HUES6 (cell line): Measurements from ENCODE around the gene HSPB2.
"Not testable (repeated sequence)": the region's sequence is repeated elsewhere in the genome, so short reads cannot be mapped to it uniquely, and the experiment has no call there.

Experiments used
- H3K27ac ChIP-seq: 2 replicates; pipeline ENCODE4 v1.7.0; 2013; ENCODE audit warnings: low read depth, mild to moderate bottlenecking, low read length, inconsistent platforms
- H3K27me3 ChIP-seq: 2 replicates; pipeline ENCODE4 v1.6.1; 2013; ENCODE audit warnings: low read length; ENCODE audit not compliant: control insufficient read depth, insufficient read depth
- H3K36me3 ChIP-seq: 2 replicates; pipeline ENCODE4 v1.6.1; 2013; ENCODE audit warnings: low read length; ENCODE audit not compliant: control insufficient read depth, insufficient read depth
- H3K4me1 ChIP-seq: 2 replicates; pipeline ENCODE4 v1.6.1; 2013; ENCODE audit warnings: low read length; ENCODE audit not compliant: control insufficient read depth, insufficient read depth
- H3K4me3 ChIP-seq: 2 replicates; pipeline ENCODE4 v1.5.1; 2013; ENCODE audit warnings: low read depth, low read length
- H3K9ac ChIP-seq: one replicate; pipeline ENCODE4 v1.6.1; 2013; ENCODE audit warnings: mild to moderate bottlenecking, low read length
- H3K9me3 ChIP-seq: 2 replicates; pipeline ENCODE4 v1.6.1; 2013; ENCODE audit warnings: low read depth, low read length; ENCODE audit not compliant: control insufficient read depth, insufficient read depth

Gene HSPB2

DNA sequence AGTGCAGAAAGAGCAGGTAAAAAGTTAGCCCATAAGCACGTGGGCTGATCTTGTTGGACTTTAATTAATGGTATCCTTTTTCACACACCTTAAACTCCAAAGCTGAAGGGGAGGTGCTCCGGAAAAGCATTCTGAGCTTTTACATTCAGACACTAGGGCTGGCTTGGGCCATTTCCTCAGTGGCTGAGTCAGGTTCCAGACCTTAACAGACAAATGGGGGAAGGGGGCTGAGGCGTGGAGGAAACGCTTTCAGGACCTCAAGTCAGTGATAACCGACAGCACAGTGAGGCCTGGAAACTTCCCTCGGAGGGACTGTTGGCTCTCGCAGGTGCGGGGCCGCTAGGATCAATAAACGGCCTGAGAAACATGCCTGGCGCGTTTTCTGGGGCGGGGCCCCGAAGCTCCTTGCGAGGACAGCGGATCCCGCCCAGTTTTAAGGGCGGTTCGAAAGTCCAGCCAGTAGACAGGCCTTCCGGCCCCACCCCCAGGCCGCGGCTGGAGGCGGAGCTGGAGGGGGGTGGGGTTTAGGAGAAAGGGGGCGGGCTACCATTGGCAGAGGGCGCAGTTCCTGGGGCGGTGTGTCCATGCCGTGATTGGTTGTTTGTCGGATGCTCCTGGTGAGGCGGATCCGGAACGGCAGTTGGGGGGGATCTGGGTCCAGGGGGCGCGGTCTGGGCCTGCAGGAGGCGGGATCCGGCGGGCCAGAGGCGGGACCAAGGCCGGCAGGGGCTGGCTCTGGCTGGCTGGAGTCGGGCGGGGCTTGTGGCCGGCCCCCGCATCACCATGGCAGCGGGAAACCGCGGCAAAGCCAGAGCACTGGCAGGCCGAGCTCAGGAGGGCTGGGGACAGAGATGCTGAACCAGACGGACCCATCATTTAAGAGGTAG is 14.2 kb downstream of the HSPB2 start:
- 0 out of 2 replicates have a peak overlapping the region, but pooled peaks have one; percentile 10 for H3K27ac ChIP-seq
- H3K9me3 ChIP-seq: no peaks in the 10 kb centered on the region
- H3K9ac ChIP-seq: peak overlapping the region; percentile 49
- H3K4me3 ChIP-seq: peak overlapping the region; percentile 61
- H3K36me3 ChIP-seq: no peaks in the 10 kb centered on the region
- peaks cover 19% of the 10 kb centered on the region for H3K4me1 ChIP-seq
- H3K27me3 ChIP-seq: no peaks in the 10 kb centered on the region

DNA sequence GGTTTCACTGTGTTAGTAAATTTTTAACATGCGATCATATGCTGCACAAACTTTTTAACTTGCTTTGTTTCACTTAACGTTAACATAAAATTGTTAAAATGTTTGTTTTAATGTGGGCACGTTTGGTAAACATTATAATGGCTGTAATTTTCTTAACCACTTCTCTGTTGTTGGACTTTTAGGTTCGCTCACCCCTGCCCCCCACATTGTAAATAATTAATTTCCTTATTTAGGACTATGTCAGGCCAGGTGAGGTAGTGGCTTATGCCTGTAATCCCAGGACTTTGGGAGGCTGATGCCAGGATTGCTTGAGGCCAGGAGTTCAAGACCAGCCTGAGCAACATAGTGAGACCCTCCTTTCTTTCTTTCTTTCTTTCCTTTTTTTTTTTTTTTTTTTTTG is 17.9 kb downstream of the HSPB2 start:
- H3K27me3 ChIP-seq: no peaks in the 10 kb centered on the region
- no peak overlapping the region for H3K9ac ChIP-seq
- H3K4me1 ChIP-seq: peaks cover 14% of the 10 kb centered on the region
- no peaks in the 10 kb centered on the region for H3K36me3 ChIP-seq
- no peak overlapping the region for H3K4me3 ChIP-seq
- H3K27ac ChIP-seq: no peak overlapping the region
- no peaks in the 10 kb centered on the region for H3K9me3 ChIP-seq

GRCh38 chr11:111932611-111932950 is 20.0 kb downstream of the HSPB2 start:
- H3K4me1 ChIP-seq: peaks cover 13% of the 10 kb centered on the region
- H3K36me3 ChIP-seq: no peaks in the 10 kb centered on the region
- H3K27ac ChIP-seq: no peak overlapping the region
- no peaks in the 10 kb centered on the region for H3K27me3 ChIP-seq
- H3K9ac ChIP-seq: no peak overlapping the region
- no peaks in the 10 kb centered on the region for H3K9me3 ChIP-seq
- H3K4me3 ChIP-seq: no peak overlapping the region

- not testable (repeated sequence) for H3K9ac ChIP-seq, H3K27ac ChIP-seq
- H3K4me1 ChIP-seq: peaks cover 19% of the 10 kb centered on the region
Observed at GRCh38 chr11:111933176-111933575, 20.6 kb downstream of the HSPB2 start.

DNA sequence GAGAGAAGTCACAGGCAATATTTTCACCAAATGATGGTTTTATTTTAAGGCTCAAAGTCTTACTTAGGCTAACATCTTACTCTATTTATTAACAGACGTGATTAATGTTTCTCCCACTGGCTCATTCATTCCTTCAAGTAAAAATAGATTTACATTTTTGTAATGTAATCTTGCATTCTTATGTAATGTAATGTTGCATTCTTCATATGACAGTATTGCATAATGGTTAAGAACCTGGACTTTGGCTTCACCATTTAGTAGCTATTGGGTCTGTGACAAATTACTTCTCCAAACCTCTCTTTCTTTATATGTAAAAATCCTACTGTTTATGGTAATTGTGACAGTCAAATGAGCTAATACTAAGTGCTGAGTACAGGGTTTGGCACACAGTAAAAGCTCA is 21.3 kb downstream of the HSPB2 start:
- Histone ChIP-seq H3K27ac (no peak overlapping the region), H3K27me3 (no peaks in the 10 kb centered on the region), H3K4me1 (peaks cover 26% of the 10 kb centered on the region), H3K9ac (no peak overlapping the region), H3K36me3 (no peaks in the 10 kb centered on the region), H3K9me3 (no peaks in the 10 kb centered on the region), H3K4me3 (no peak overlapping the region)

More at GRCh38 chr11:111933176-111933575, 20.6 kb downstream of the HSPB2 start:
- not testable (repeated sequence) for H3K4me3 ChIP-seq, H3K27me3 ChIP-seq, H3K36me3 ChIP-seq, H3K9me3 ChIP-seq

- Histone ChIP-seq H3K9ac (no peak overlapping the region), H3K36me3 (no peaks in the 10 kb centered on the region), H3K27ac (no peak overlapping the region), H3K4me1 (peaks cover 30% of the 10 kb centered on the region), H3K27me3 (no peaks in the 10 kb centered on the region), H3K4me3 (no peak overlapping the region), H3K9me3 (no peaks in the 10 kb centered on the region)
Observed at GRCh38 chr11:111934306-111934705, 21.8 kb downstream of the HSPB2 start.

- Histone ChIP-seq H3K4me3 (no peak overlapping the region), H3K36me3 (no peaks in the 10 kb centered on the region), H3K27me3 (no peaks in the 10 kb centered on the region), H3K9ac (no peak overlapping the region), H3K27ac (no peak overlapping the region), H3K9me3 (no peaks in the 10 kb centered on the region), H3K4me1 (peaks cover 30% of the 10 kb centered on the region)
Observed at GRCh38 chr11:111935317-111936039, 22.9 kb downstream of the HSPB2 start.

DNA sequence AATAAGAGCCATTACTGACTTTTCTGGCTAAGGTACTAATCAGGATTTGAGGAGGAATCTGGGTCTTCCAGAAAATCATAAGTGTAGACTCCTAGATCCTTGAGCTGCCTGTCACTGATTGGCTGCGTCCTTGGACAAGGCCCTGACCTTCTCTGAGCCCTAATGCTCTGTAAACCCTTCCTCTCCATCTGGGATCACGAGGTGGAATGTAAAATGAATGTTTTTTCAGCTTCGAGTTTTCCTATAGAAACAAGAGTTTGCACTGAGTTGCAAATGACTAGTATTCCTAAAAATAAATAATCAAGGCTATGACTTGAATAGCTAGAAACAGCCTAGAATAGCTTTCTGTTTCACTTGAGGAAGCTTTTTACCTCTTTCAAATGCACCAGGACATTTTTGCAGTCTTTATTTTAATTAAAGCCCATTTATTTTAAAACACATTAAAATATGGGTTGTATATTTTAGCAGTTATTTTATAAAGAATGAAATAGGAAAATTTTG is 23.6 kb downstream of the HSPB2 start:
- no peak overlapping the region for H3K27ac ChIP-seq
- H3K4me3 ChIP-seq: peak overlapping the region; percentile 84
- H3K4me1 ChIP-seq: peaks cover 30% of the 10 kb centered on the region
- no peak overlapping the region for H3K9ac ChIP-seq
- H3K36me3 ChIP-seq: no peaks in the 10 kb centered on the region
- H3K9me3 ChIP-seq: no peaks in the 10 kb centered on the region
- H3K27me3 ChIP-seq: no peaks in the 10 kb centered on the region

DNA sequence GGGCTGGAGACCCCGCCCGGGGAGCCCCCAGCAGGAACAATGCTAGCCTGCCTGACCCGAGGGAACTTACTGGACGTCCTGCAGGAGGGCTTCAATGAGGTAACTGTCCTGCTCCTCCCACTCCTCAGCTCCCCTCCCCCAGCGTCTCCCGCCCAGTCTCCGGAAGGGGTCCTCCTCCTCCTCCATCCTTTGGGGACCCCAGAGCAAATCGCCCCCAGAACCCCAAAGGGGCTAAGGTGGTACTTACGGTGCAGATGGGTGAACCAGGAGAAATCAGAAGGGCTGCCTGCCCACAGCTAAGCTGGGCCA is 24.9 kb downstream of the HSPB2 start:
- Histone ChIP-seq H3K9ac (peak overlapping the region; percentile 77), H3K27me3 (no peaks in the 10 kb centered on the region), H3K27ac (no peak overlapping the region), H3K4me3 (peak overlapping the region; percentile 84), H3K9me3 (no peaks in the 10 kb centered on the region), H3K4me1 (peaks cover 30% of the 10 kb centered on the region), H3K36me3 (no peaks in the 10 kb centered on the region)

DNA sequence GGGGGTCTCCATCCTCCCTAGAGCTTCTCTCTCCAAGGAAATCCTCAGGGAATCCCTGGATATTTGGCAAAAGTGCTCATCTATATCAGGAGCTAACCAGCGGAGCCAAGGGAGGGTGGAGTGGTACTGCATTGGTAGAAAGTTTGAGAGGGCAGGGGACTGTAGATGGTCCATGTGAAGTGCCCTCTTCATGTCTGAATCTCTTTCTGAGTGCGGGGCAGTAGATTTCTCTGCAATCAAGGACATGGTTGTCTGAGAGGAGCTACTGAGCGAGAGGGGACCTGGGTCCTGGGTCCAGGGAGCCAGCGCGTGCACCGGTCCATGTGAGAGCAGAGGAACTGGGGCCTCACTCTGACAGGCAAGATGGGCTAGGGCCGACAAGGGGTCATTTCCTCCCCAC is 25.3 kb downstream of the HSPB2 start:
- H3K36me3 ChIP-seq: no peaks in the 10 kb centered on the region
- H3K4me1 ChIP-seq: peaks cover 30% of the 10 kb centered on the region
- peak overlapping the region; percentile 84 for H3K4me3 ChIP-seq
- no peaks in the 10 kb centered on the region for H3K9me3 ChIP-seq
- H3K27ac ChIP-seq: no peak overlapping the region
- H3K27me3 ChIP-seq: no peaks in the 10 kb centered on the region
- peak overlapping the region; percentile 77 for H3K9ac ChIP-seq

DNA sequence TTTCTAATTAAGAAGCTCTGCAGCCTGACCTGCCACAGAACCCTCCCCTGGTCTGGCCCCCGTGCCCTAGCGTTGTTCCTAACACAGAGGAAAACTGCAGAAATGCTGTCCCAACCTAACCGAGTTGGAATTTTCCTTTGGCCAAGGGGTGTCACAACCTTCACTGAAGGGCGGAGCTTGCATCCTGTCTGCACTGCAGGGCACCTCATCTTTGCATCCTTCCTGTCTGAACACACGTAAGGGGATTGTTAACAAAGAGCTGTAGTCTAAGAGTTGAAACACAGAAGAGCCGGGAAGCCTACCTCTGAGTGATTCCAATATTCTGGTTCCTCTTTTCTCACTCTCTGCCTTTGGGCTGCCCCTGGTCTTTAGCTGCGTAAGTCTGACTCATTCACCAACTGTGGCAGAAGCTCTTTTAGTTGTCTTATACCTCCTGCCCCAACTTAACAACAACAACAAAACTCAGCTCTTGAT is 26.2 kb downstream of the HSPB2 start:
- no peaks in the 10 kb centered on the region for H3K27me3 ChIP-seq
- H3K36me3 ChIP-seq: no peaks in the 10 kb centered on the region
- H3K27ac ChIP-seq: no peak overlapping the region
- peaks cover 31% of the 10 kb centered on the region for H3K4me1 ChIP-seq
- no peaks in the 10 kb centered on the region for H3K9me3 ChIP-seq
- peak overlapping the region; percentile 84; the same call in 1 of the 2 replicates for H3K4me3 ChIP-seq
- H3K9ac ChIP-seq: no peak overlapping the region
